Islet precursor cell (in vitro differentiated cells): Measurements from ENCODE around the gene TMEFF2.

Experiments used
- DNase-seq: peaks from one replicate; pipeline ENCODE4 v3.0.0-alpha.2; 2018

TMEFF2 gene

DNA sequence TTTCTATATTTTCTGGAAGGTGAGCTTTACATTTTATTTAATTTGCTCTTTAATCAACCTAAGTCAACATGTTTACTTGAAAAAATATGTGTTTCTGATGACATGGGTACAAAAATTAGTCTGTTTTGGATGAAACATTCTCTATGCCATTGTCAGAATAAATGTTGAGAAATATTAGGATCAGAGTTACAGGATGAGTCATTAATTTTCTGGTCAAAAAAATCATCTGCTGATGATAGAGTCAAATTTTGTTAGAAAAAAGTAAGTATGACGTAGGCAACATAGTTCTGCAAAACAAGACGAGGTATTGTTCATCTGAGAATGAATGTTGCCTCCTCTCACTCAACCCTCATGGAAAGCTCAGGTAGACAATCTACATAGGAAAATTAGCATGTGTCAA lies 240.3 kb downstream of the TMEFF2 start:
- no peak for DNase-seq

DNA sequence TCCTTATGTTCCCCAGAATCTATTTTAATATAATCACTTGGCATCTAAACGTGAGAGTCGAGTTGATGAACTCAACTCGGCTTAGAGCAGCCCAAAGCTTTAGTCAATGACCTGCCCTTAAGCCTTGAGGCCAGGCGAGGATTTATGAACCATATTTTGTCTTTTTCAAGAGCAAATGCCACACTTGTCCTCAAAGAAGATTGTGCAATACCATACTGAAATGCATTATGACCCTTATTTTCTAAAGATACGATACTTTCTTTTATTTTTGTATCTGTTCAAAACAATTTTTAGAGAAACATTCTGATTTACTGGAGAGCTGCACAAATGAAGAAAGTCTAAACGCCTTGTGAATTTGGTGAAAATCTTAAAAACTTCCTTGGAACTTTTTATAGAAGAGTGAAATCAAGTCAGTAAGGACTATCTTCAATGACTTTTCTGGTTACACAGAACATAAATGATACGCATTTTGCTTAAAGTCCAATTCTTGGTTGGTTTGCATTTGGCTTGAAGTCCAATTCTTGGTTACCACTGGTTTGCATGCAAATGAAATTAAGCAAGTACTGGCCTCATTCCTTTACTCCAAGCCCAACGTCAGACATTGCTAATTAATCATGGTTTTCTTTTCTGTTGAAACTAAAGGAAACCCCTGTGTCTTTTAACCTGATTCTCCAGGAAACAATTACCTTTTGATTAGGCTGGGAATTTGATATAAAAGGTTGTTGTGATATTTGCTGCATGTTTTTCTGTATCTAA lies 242.0 kb downstream of the TMEFF2 start:
- DNase-seq, result no peak

DNA sequence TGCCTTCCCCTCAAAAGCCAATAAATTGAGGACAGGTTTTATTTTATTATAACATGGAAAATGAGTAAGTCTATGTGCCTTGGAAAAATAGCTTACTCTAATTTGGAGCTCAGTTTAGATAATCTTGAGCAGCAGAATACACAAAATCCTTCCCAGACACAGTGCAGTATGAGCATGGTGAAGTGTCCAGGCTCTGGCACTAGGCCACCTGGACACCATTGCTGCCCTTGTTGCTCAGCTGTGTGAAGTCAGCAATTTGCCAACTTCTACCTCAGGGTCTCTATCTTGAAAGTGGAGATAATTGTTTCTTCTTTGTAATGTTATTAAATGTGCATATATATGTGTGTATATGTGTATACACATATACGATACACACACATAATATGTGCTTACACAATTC lies 242.9 kb downstream of the TMEFF2 start:
- no peak for DNase-seq

DNA sequence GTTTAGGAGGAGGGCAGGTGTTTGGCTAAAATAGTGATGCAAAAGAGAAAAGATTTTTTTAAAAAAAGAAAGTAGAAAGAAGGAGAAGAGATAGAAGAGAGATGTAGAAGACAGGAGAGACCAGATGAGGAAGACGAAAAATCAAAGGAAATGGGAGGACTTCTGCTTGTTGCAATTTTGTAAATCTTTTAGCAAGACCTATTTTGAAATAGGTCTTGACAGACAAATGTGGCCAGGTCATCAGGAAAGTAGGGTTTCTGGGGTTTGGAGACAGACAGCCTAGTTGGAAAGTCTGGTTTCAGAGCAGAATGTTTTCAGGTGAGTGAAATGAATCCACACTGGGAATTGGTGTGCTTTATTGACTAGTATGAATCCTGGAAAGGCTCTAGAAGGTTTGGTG lies 243.4 kb downstream of the TMEFF2 start:
- DNase-seq, result no peak

DNA sequence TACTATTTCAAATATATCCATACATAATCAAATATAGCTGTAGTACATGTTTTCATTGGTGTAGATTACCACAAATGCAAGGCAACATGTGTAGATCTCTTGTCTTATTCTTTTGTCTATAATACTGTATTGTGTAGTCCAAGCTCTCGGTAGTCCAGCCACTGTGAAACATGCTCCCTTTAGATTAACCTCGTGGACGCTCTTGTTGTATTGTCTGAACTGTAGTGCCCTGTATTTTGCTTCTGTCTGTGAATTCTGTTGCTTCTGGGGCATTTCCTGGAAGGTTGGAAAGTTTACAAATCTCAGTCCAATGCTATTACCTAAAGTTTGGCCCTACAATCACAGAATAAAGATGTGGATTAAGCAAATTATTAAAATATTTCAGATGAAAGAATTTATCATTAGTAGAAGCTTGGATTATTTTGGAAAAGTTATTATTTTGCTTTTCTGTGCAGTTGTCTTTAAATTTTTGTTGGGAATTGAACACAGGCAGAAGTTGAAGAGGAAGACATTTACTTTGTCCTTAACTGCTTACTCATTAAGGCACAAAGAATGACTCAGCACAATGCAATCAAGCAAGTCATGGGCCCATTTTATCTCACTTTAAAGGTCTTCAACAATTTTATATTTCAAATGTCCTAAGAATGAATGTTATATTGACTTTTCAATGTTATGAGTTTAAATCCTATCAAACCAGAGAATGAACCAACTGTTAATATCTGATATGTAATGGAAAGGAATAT lies 244.4 kb downstream of the TMEFF2 start:
- no peak for DNase-seq

DNA sequence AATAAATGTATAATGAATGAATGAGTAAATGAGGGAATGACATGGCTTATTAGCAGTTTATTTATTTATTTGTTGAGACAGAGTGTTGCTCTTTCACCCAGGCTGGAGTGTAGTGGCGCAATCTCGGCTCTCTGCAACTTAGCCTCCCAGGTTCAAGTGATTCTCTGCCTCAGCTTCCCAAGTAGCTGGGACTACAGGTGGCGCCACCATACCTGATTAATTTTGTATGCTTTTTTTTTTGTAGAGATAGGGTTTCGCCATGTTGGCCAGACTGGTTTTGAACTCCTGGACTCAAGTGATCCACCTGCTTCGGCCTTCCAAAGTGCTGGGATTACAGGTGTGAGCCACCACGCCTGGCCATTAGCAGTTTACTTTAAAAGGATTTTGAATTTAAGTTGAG lies 247.5 kb downstream of the TMEFF2 start:
- DNase-seq, result no peak

DNA sequence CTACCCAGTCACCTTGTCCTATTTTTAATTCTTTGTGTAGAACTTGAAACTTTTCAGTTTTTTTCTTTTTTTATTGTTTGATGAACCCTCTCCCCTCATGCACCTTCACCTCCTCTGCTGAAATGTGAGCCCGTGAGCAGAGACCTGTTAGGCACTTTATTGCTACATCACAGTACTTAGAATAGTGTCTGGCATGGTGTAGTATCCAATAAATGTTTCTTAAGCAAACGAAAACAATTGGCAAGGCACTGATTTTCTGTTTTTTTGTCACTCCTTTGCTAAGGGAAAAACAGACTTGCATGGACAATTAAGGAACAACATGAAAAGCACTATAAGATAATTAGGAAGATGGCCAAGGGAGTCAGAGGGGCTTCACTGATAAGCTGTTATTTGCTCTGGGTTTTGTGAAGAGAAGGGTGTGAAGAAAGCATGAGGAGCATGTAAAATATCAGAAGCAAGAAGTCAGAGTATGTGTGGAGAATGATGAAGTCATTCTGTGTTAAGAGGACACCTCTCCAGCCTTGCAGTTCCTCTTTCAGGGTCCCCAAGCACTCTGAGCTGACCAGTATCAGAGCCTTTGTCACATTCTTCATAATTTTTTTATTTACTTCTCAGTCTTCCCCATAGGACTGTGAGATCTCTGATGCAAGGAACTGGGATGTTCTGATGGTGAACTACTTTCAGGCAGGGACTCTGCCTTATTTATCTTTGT lies 248.1 kb downstream of the TMEFF2 start:
- no peak for DNase-seq

DNA sequence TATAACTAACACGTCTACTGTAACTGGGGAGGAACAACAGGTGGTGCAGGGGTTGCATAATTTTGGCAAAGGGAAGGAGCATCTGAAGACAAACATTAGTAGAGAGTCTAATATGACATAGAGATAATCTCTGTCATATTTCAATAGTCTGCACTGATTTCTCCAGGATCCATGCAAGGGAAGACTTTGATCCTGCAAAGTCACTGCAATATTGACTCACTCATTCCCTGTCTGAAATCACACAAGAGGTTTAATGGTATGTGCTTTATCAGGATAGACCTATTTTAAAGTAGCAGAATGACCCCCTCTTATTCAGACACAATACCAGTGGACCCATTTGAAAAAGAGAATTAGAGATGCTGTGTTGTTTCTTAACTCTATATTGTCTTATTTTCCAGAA lies 249.1 kb downstream of the TMEFF2 start:
- no peak for DNase-seq

DNA sequence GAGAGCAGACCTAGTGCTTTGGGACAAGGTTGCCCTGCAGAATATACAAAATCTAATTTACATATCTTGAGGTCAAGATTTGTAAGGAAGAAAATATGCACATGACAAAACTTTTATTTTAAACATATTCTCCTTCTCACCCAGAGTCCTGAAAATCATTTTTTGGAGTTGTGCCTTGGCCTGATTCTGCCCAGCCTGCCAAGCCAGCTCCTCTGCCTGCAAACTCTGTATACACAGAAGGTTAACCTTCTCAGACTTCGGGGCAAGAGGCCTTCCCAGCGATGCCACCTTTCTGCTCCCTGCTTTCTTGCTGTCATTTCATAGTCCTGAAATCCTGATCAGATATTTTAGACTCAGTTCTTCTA lies 252.0 kb downstream of the TMEFF2 start:
- DNase-seq, result no peak

DNA sequence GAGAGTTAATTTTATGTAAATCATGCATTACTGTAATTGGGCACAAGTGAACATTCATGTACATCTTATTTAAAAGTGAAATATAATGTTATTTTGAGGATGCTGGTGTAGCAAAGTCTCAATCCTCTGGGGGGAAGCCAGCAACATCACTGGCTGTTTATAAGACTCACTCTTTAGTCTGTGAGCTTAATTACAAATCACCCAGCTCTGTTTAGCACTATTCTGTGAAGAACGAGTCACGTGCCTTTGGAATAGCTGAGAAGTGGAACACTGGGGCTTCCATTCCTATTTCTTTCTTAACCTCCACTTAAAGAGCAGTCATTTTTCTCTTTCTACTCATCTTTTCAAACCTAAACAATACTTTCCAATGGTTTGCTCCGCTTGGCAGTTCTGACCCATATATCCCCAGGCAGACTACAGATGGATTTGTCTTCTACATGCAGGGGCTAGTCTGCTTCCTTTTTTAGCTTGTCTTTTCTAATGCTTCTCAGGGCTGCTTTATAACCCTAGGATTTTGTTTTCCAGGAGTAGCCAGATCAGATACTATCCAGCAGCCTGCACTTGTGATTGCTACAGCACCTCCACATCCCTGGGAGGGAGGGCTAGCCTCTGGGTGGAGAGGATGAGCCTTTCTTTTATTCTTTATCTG lies 252.5 kb downstream of the TMEFF2 start:
- DNase-seq, result no peak

DNA sequence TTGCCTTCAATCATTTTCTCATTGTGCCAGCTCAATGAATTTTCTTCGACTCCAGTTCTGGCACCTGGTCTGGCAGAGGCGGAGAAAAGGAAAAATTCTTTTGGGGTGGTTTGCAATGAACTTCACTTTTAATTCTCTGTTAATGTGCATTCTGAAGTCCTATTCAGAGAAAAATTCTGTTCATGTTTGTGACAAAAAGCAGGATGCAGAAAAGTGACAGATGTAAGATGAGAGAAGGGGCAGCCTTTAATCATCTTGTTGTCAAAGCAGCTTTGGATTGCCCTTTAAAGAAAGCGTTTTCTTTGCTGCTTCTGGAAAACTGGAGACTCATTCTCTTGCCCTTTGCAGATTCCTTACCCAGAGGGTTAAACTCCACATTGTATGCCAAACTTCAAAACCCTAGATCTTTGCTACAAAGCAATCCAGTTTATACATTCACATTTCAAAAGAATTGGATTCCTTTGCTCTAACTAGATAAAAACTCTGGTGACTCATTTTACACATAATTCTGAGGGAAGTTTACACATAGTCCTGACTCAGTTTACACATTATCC lies 253.3 kb downstream of the TMEFF2 start:
- DNase-seq, result no peak

DNA sequence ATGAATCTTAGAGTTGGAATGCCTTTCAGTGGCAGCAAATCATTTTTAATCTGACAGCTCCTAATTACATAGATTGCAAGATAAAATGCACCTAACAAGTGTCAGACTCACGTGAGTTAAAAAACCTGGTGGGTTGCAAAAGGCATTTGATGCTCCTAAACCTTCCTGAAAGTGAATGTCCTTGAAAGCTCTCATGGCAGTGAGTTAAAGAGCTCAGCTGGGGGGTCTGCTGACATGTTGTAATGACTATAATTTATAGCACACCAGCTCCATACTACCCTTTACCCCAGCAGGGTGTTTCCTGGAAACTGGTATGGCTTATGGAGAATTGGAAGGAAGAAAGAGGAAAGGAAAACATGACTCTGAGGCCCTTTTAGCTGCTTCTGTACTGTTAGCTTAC lies 256.0 kb downstream of the TMEFF2 start:
- DNase-seq, result no peak

DNA sequence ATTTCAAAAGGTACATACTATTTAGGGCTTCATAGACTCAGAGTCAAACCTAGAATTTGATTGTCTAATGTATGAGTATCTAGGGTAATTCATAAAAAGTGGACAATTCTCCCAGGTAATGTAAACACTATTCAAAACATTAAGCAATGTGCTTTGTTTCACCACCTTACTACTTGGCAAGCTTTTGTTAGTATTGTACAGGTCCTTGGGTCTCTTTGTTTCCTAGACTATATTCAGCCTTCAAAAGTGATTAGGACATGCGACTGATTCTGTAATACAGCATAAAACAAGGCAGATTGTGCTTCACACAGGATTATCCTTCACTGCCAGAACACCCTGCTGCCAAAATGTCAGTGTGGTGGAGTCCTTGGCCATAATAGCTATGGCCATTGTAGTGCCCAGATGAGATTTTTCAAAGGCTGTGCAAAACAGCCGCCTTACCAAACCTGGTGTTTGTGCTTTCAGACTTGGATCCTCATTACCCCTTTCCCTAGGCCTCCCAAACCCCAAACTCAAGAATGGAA lies 257.8 kb downstream of the TMEFF2 start:
- DNase-seq, result no peak

DNA sequence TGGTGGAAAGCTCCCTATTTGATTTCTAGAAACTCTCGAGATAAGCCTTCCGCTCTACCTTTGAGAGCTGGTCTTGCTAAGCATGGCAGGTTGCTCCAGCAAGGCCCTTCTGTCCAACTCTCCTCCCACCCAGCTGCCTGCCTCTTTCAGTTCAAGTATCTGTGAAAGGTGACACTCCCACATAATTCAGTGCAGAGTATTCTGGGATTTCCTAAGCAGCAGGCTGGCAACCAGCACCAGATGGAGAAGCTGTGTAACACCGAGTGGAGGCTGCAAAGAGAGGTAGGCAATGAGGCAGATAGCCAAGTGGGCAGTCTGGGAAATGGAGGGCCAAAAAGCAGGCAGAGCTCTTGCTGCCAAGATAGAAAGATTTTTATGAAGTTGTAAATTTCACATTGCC lies 259.5 kb downstream of the TMEFF2 start:
- no peak for DNase-seq

DNA sequence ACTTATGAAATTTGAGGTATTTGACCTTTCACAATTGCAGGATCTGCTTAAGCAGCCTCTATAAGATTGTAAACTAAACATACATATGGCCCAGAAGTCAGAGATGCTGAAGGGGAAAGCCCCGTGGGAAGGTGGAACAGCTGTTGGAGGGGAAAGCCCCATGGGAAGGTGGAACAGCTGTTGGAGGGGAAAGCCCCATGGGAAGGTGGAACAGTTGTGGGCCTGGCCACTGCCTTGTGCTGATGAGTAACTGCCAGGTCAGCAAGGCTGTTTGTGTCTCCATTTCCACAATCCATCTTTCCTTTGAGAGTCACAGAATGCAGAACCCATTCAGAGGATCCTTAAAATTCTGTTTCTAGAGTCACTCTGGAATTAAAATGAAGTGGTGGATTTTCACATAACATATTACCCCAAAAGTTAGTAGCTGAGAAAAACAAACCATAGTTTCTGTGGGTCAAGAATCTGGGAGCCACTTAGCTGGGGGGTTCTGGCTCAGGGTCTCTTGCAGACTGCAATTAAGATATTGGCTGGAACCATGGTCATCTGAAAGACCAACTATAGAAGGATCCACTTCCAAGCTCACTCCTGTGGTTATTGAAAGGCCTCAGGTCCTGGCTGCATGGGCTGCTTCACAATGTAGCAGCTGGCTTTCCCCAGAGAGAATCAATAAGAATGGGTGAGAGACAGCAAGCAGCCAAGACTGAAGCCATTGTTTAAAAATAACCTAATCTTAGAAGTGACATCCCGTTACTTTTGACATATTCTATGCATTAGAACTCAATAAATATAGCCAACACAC lies 261.2 kb downstream of the TMEFF2 start:
- no peak for DNase-seq

DNA sequence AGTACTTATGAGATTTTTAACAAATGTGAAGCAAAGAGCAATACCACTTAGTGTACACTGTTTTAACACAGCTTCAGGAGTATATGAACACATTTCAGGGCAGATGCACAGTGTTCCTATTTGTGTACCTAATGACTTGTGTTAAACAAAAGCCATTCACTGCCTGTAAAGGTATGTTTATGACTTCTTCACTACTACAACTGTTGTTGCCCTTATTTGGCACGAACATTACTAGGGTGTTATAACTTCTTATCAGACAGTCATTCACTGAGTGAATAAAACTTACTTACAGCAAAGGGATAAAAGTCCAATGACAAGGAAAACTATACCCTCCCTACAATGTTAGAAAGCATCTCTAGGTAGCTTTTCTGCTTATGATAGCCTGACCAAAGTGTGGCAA lies 262.4 kb downstream of the TMEFF2 start:
- no peak for DNase-seq

DNA sequence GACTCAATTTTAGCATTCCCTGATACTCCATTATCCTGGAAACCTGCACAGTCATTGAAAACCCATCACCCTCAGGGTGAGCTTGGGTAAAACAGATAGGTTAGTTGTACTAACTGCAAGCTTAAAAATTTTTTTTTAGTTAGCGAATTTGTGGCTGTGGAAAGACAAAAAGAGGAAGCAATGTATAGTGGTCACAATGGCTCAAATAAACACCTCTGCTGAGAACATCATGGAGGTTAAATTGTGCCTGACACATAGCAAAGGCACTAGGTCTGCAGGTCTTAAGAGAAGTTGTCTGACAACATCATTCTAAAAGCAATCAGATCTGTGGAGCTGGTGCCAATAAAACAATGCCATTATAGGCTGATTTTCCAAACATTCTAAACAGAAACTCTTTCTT lies 263.4 kb downstream of the TMEFF2 start:
- no peak for DNase-seq

DNA sequence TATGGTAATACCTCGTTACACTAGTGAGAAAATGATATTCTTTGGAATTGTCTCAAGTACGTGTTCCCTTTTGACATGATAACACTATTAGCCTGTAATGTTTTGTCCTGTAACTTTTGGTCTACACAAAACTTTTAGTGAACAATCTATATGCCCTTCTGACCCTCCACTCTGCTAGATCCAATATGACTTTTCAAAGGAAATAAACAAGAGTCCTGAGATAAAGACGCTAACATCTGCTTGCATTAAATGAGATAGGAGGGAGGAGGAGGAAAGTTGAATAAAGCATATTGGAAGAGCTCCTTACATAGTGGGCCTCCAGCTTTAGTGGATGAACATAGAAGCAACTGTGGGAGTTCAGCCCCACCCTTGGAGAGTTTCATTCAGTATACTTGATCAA lies 264.5 kb downstream of the TMEFF2 start:
- no peak for DNase-seq

DNA sequence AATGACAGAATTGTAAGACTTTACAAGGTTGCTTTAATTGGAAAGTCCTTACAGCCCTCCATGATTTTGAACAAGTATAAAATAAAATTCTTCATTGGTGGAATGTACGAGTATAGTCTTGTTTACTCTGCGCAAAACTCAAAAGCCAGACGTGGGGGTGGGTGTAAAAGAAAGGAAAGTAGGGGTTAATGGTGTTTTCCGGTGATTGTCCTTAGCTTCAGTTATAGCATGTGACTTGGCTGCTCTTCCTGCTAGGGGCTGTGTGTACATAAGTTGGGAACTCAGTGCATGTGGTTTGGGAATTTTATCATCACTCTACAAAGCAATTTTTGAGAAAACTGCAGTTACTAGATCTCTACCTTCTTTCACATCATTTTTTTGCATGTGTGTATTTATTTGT lies 265.4 kb downstream of the TMEFF2 start:
- no peak for DNase-seq

DNA sequence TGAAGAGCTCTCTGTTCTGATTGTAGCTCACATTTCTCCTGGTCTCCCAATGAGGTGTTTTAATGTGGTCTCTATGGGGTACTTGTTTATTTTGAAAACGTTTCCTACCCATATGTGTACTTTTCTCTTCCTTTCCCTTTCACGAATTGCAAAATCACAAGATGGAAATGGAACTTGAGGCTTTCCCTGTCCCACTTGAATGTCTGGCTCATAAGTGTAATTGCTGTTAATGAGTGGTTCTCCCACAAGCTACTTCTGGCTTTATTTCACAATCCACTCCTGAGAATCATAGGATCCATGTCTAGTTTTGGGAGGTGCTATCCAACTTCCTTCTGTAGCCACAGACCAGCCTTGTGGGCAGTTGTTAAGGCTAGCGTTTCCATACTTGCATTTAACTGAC lies 266.7 kb downstream of the TMEFF2 start:
- DNase-seq, result no peak

DNA sequence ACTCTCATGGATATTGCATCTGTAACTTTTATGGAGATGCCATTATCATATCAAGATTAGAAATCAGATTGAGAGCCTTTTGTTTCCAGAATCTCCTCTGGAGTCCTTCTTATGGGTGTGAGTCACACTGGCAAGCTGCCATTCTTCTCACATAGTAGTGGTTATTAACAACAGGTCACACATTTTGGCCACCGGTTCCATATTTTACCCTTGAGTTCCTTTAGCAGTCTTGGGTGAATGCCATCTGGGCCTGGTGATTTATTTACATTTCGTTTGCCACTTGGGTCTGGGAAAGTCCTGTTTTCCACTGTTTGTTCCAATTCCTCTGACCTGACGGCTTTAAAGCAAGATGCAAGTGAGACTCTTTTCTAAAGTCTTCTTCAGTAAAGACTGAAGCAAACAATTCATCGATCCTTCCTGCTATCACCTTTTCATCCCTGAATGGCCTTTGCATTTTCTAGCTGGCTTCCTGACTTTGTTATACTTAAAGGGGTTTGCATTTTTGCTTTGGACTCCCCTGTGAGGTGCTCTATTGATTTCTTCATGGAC lies 267.3 kb downstream of the TMEFF2 start:
- DNase-seq, result no peak

DNA sequence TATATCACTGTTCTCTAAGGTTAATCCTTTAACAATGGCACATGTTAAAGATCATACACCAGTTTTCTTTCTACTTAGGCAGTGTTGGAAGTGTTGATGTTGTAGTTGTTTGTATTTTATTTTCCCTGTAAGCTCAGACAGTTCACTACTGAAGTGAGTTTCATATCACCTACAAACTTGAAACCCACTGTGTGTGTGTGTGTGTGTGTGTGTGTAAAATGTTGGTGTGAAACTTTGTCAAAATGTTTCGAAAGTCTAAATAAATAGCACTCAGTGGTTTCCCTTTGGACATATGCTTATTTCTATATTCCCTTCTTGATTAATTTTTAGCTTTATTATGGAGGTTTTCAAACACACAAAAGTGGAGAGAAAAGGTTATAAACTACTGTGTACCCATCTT lies 268.1 kb downstream of the TMEFF2 start:
- DNase-seq, result no peak
